Ovary (tissue), 9 donors: ENCODE measurements around the gene SCGB1D1. TPM values are rescaled to one million over a fixed set of nuclear protein-coding genes. Genes with fewer than 3 reads are reported as not detected.

Source experiments
- DNase-seq, 5 donors: peaks; one replicate each; pipeline ENCODE4 v3.0.0-alpha.2; 2019 to 2020
- H3K27ac ChIP-seq, 2 donors: fragments of 200-600 bp; one replicate each; pipeline versions ENCODE4 v1.5.1 to v1.8.0; 2019 to 2022
- H3K27me3 ChIP-seq: fragments of 200-600 bp; one replicate; pipeline ENCODE4 v1.8.0; 2022
- H3K36me3 ChIP-seq: fragments of 200-600 bp; sonication (generic); one replicate; pipeline ENCODE4 v1.5.1; 2019
- H3K4me1 ChIP-seq: one replicate; pipeline ENCODE4 v1.8.1; 2013; ENCODE audit warnings: mild to moderate bottlenecking, moderate library complexity; ENCODE audit not compliant: insufficient read depth
- H3K4me3 ChIP-seq: fragments of 200-600 bp; sonication (generic); one replicate; pipeline ENCODE4 v1.5.1; 2017
- H3K9me3 ChIP-seq, 2 donors: fragments of 200-600 bp in 1 of 2; sonication (generic) in 1 of 2; one replicate each; pipeline versions ENCODE4 v1.5.1 to v1.8.1; 2013 to 2019; ENCODE audit warnings: mild to moderate bottlenecking in 1 of 2, moderate library complexity in 1 of 2
- EP300 ChIP-seq: sonication (generic); formaldehyde crosslinking; IDR thresholded peaks from one replicate; pipeline ENCODE4 v1.6.1; 2017; ENCODE audit warnings: antibody characterized with exemption
- POLR2A ChIP-seq: fragments of 450-650 bp; IDR thresholded peaks from one replicate; pipeline ENCODE4 v1.6.1; 2017; ENCODE audit warnings: antibody characterized with exemption, mild to moderate bottlenecking, moderate library complexity
- WGBS, 3 donors: extraction: QIAGEN DNeasy Blood & Tissue Kit in 1 of 3; methylation state at CpG; one replicate each; pipeline versions ENCODE4 v1.1.5 to v1.1.7; 2013 to 2017; 5-methylcytosine and 5-hydroxymethylcytosine counted together
- intact Hi-C, 4 donors: fragments of 100-400 bp; cut with DNase I; formaldehyde crosslinking; loops; one replicate each; pipeline versions ENCODE4 v1.11.0 to v1.15.1; 2022 to 2023
- polyA plus RNA-seq, 2 donors: library from polyadenylated mRNA; stranded (reverse); fragments of 200-250 nt in 1 of 2; fragments of 350-450 nt in 1 of 2; fragmentation: Illumina TruSeq in 1 of 2; extraction: RNeasy Lipid Tissue Mini Kit (QIAGEN cat#74804) in 1 of 2; gene quantifications; one replicate each; pipeline ENCODE4 v1.2.3, GENCODE V29; 2013 to 2014
- total RNA-seq, 7 donors: library from RNA; depleted of rRNA in 2 of 7; stranded (reverse); fragments of >200 nt in 2 of 7; fragmentation: NEBNext Ultra II Directional in 3 of 7; extraction: Animal tissue kit (Norgen Biotek cat#: 25700) in 3 of 7; gene quantifications; one replicate each; pipeline versions ENCODE4 v1.1.0 to v1.2.4, GENCODE V29; 2016 to 2023
- TF ChIP-seq, protein P1 (sequence below), 3 donors: fragments of 450-650 bp in 2 of 3; fragments of 200-600 bp in 1 of 3; IDR thresholded peaks; one replicate each; pipeline versions ENCODE4 v1.5.1 to v1.8.0; 2016 to 2022; ENCODE audit warnings: antibody characterized with exemption in 3 of 3, mild to moderate bottlenecking in 1 of 3
- donor health status: DM: no; HTN: no; CAD: no; lungs with moderate emphysema.
- donor health status: DM: no; HTN: no; CAD: no.
- donor health status: Bipolar disorder and iron deficiency.
- donor health status: DM: yes; HTN: yes; CAD: no.
- donor health status: DM: no; HTN: no; CAD: no.
- donor health status: DM: yes; HTN: yes; CAD: no.

Gene SCGB1D1
- total and polyA plus RNA-seq, 9 donors: not detected

DNA sequence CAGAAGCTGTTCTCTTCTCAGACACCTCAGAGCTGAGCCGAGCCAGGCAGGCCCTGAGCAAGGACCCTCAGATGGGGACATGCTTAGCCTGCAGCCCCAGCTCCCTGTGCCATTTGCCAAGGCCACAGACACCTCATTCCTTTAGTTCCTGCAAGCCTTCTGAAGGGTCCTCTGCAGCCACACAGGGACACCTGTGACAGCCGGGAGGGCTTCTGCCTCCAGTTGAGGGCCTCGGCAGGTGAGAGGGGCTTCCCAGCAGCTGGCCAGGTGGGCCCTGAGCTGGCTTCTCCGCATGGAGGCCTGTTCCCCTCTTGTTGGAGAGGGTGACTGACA, 48.0 kb upstream of the SCGB1D1 start:
- no peaks in the 10 kb centered on the region for H3K27me3 ChIP-seq
- intact Hi-C loops: no loop called here
- 94 to 97% (median 95%) methylated on average over 4 of the region's 4 CpGs for WGBS, 3 donors
- no peak overlapping the region for H3K4me3 ChIP-seq
- H3K27ac ChIP-seq: peak overlapping the region in 1 of 2 donors; percentile 35
- H3K9me3 ChIP-seq: no peaks in the 10 kb centered on the region
- TF ChIP-seq POLR2A (no peak), EP300 (no peak)
- TF ChIP-seq, protein P1, sequence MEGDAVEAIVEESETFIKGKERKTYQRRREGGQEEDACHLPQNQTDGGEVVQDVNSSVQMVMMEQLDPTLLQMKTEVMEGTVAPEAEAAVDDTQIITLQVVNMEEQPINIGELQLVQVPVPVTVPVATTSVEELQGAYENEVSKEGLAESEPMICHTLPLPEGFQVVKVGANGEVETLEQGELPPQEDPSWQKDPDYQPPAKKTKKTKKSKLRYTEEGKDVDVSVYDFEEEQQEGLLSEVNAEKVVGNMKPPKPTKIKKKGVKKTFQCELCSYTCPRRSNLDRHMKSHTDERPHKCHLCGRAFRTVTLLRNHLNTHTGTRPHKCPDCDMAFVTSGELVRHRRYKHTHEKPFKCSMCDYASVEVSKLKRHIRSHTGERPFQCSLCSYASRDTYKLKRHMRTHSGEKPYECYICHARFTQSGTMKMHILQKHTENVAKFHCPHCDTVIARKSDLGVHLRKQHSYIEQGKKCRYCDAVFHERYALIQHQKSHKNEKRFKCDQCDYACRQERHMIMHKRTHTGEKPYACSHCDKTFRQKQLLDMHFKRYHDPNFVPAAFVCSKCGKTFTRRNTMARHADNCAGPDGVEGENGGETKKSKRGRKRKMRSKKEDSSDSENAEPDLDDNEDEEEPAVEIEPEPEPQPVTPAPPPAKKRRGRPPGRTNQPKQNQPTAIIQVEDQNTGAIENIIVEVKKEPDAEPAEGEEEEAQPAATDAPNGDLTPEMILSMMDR (IDR thresholded peaks at IDR 0.05): no peak
- no peak for DNase-seq
- no peaks in the 10 kb centered on the region for H3K4me1 ChIP-seq
- no peaks in the 10 kb centered on the region for H3K36me3 ChIP-seq

GRCh38 chr11:62142921-62143320, 47.1 kb upstream of the SCGB1D1 start:
- no peaks in the 10 kb centered on the region for H3K36me3 ChIP-seq
- no peak for TF ChIP-seq POLR2A
- no peak for TF ChIP-seq EP300
- TF ChIP-seq, protein P1 (IDR thresholded peaks at IDR 0.05): no peak
- no peaks in the 10 kb centered on the region for H3K27me3 ChIP-seq
- no peaks in the 10 kb centered on the region for H3K9me3 ChIP-seq
- 14 to 23% (median 14%) methylated on average over 3 of the region's 3 CpGs for WGBS, 3 donors
- no peaks in the 10 kb centered on the region for H3K4me1 ChIP-seq
- no peak overlapping the region for H3K4me3 ChIP-seq
- DNase-seq: peak in 3 of 5 donors; percentile 52 to 70 (median 54)
- intact Hi-C loops: no loop called here
- peak overlapping the region in 1 of 2 donors; percentile 35 for H3K27ac ChIP-seq

GRCh38 chr11:62143727-62144126, 46.3 kb upstream of the SCGB1D1 start:
- Histone ChIP-seq H3K4me3 (no peak overlapping the region), H3K4me1 (no peaks in the 10 kb centered on the region), H3K27me3 (no peaks in the 10 kb centered on the region), H3K27ac (peak overlapping the region in 1 of 2 donors; percentile 35), H3K36me3 (no peaks in the 10 kb centered on the region), H3K9me3 (no peaks in the 10 kb centered on the region)
- intact Hi-C loops: no loop called here
- DNase-seq: peak in 1 of 5 donors; percentile 24
- TF ChIP-seq EP300 (no peak), POLR2A (no peak)
- TF ChIP-seq, protein P1 (IDR thresholded peaks at IDR 0.05): no peak
- 91 to 100% (median 98%) methylated on average over 1 of the region's 1 CpG for WGBS, 3 donors

- no peaks in the 10 kb centered on the region for H3K36me3 ChIP-seq
- intact Hi-C loops: no loop called here
- TF ChIP-seq POLR2A (no peak), EP300 (no peak)
- TF ChIP-seq, protein P1 (IDR thresholded peaks at IDR 0.05): no peak
- no peaks in the 10 kb centered on the region for H3K4me1 ChIP-seq
- H3K4me3 ChIP-seq: no peak overlapping the region
- DNase-seq: peak in 1 of 5 donors; percentile 26
- 95 to 96% (median 95%) methylated on average over 24 of the region's 24 CpGs for WGBS, 3 donors
- no peak overlapping the region for H3K27ac ChIP-seq
- no peaks in the 10 kb centered on the region for H3K27me3 ChIP-seq
- no peaks in the 10 kb centered on the region for H3K9me3 ChIP-seq
These were observed 45.3 kb upstream of the SCGB1D1 start for GRCh38 chr11:62144641-62145255.
